ENCODE results near the gene FUOM. TPM values are rescaled to one million over a fixed set of nuclear protein-coding genes. Genes with fewer than 3 reads are reported as not detected.

The FUOM gene
- total RNA-seq, 1 donor from 2014 or later = 9.3 TPM

DNA sequence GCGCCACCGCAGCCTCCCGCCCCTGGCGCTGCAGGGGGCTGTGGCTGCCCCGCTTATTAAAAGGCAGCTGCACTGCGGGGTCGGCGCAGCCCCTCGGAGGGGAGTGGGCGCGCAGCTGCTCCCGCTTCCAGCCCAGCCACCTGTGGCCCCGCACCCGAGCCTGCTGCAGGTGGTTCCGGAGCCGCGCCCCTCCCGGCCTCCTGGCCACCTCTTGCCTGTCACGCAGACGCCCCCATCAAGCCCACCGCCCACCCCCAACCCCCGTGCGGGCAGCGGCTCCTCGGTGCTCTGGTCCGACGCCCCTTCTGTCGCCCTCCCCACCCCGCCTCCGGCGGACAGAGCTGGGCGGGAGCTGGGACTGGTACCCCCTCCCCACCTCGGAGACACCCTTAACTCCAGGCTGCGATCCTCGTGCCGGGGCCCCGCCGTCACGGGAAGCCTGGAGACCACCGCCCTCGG lies 21.7 kb downstream of the FUOM start:
- no peak overlapping the region for H3K27ac ChIP-seq
- Mint-ChIP-seq H3K36me3 (peaks cover 2% of the 10 kb centered on the region), H3K4me1 (no peaks in the 10 kb centered on the region), H3K4me3 (no peak overlapping the region), H3K27me3 (ENCODE audit: insufficient read depth, low read depth) (peaks cover 31% of the 10 kb centered on the region), H3K27ac (no peak overlapping the region), H3K9me3 (peaks cover 19% of the 10 kb centered on the region)
- H3K9ac ChIP-seq = no peak overlapping the region
- no peak for DNase-seq (ENCODE audit: low spot score)
- peak overlapping the region; percentile 75 for H3K4me2 ChIP-seq
- H4K20me1 ChIP-seq (ENCODE audit: low read depth) = peaks cover 6% of the 10 kb centered on the region
- H3K9me3 ChIP-seq (ENCODE audit: low read depth) = no peaks in the 10 kb centered on the region
- peaks cover 4% of the 10 kb centered on the region for H3F3A ChIP-seq (ENCODE audit: low read depth)
- H3K79me2 ChIP-seq (ENCODE audit: low read depth) = no peaks in the 10 kb centered on the region
- peaks cover 96% of the 10 kb centered on the region for H3K27me3 ChIP-seq
- H2AFZ ChIP-seq (replicated peaks) = no peak overlapping the region
- peaks cover 10% of the 10 kb centered on the region for H3K4me1 ChIP-seq
- H3K36me3 ChIP-seq = no peaks in the 10 kb centered on the region
- peak overlapping the region; percentile 43 for H3K4me3 ChIP-seq
- TF ChIP-seq CTCF (IDR thresholded peaks at IDR 0.05) (no peak), EZH2 (IDR thresholded peaks at IDR 0.05) (peak; percentile 30), EZH2phosphoT487 (IDR thresholded peaks at IDR 0.05) (peak; percentile 69)

GRCh38 chr10:133335246-133336117 lies 22.3 kb downstream of the FUOM start:
- no peak overlapping the region for H3K9ac ChIP-seq
- no peaks in the 10 kb centered on the region for H3K4me1 Mint-ChIP-seq
- peak overlapping the region; percentile 13 for H2AFZ ChIP-seq (replicated peaks)
- H3K79me2 ChIP-seq (ENCODE audit: low read depth) = no peaks in the 10 kb centered on the region
- no peak for TF ChIP-seq CTCF (IDR thresholded peaks at IDR 0.05)
- TF ChIP-seq EZH2 (IDR thresholded peaks at IDR 0.05) = peak; percentile 75
- H3K27ac Mint-ChIP-seq = no peak overlapping the region
- peaks cover 6% of the 10 kb centered on the region for H4K20me1 ChIP-seq (ENCODE audit: low read depth)
- H3F3A ChIP-seq (ENCODE audit: low read depth) = peaks cover 4% of the 10 kb centered on the region
- H3K4me3 ChIP-seq = peak overlapping the region; percentile 43
- peak overlapping the region; percentile 42 for H3K4me3 Mint-ChIP-seq
- peak; percentile 84 for DNase-seq (ENCODE audit: low spot score)
- H3K27me3 ChIP-seq = peaks cover 94% of the 10 kb centered on the region
- peaks cover 10% of the 10 kb centered on the region for H3K4me1 ChIP-seq
- H3K36me3 Mint-ChIP-seq = peaks cover 2% of the 10 kb centered on the region
- no peak overlapping the region for H3K27ac ChIP-seq
- peaks cover 36% of the 10 kb centered on the region for H3K27me3 Mint-ChIP-seq (ENCODE audit: insufficient read depth, low read depth)
- H3K9me3 ChIP-seq (ENCODE audit: low read depth) = no peaks in the 10 kb centered on the region
- H3K9me3 Mint-ChIP-seq = peaks cover 24% of the 10 kb centered on the region
- H3K36me3 ChIP-seq = no peaks in the 10 kb centered on the region
- H3K4me2 ChIP-seq = peak overlapping the region; percentile 75

DNA sequence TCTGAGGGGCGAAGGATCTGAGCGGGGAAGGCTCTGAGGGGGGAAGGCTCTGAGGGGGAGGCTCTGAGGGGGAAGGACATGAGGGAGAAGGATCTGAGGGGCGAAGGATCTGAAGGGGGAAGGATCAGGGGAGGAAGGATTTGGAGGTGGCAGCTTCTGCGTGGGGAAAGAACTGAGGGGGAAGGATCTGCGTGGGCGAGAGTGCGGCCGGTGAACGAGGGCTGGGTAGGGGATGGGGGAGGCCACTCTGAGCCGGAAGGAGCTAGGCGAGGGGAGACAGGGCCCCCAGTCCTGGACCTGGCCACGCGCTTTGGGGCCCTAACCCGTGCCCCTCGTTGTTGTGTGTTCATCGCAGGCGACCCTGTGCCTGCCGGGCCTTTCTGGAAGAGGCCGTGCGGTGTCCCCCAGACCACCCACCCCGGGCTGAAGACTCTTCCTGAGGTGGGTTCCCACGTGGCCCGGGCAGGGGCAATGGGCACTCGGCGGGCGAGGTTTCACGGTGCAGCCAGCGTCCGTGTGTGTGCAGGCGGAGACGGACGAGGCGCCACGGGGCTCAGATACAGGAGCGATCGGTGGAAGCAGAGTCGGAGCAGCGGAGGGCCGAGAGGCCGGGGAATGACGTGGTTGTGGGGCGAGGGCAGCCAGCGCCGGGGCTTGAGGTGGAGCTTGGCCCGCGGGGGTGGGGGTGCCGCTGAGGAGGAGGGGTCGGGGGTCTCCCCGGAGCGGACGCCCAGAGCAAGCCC lies 23.1 kb downstream of the FUOM start:
- Mint-ChIP-seq H3K36me3 (peaks cover 2% of the 10 kb centered on the region), H3K9me3 (peaks cover 24% of the 10 kb centered on the region), H3K4me1 (peaks cover under 1% of the 10 kb centered on the region), H3K27me3 (ENCODE audit: insufficient read depth, low read depth) (peaks cover 36% of the 10 kb centered on the region), H3K27ac (no peak overlapping the region), H3K4me3 (peak overlapping the region; percentile 81)
- Histone ChIP-seq H3K9me3 (ENCODE audit: low read depth) (no peaks in the 10 kb centered on the region), H3K9ac (no peak overlapping the region), H3K4me3 (peak overlapping the region; percentile 43), H2AFZ (replicated peaks) (peak overlapping the region; percentile 13), H3K36me3 (no peaks in the 10 kb centered on the region), H3K27ac (no peak overlapping the region), H3K79me2 (ENCODE audit: low read depth) (no peaks in the 10 kb centered on the region), H3K4me1 (peaks cover 10% of the 10 kb centered on the region), H3F3A (ENCODE audit: low read depth) (peaks cover 4% of the 10 kb centered on the region), H3K4me2 (peak overlapping the region; percentile 75), H4K20me1 (ENCODE audit: low read depth) (peaks cover 6% of the 10 kb centered on the region), H3K27me3 (peaks cover 92% of the 10 kb centered on the region)
- peak; percentile 52 for DNase-seq (ENCODE audit: low spot score)
- TF ChIP-seq EZH2phosphoT487 (IDR thresholded peaks at IDR 0.05) (no peak), CTCF (IDR thresholded peaks at IDR 0.05) (no peak), EZH2 (IDR thresholded peaks at IDR 0.05) (peak; percentile 83)

Measured in neural progenitor cell (in vitro differentiated cells).